ENCODE data around the gene POLR3H.

Gene POLR3H

DNA sequence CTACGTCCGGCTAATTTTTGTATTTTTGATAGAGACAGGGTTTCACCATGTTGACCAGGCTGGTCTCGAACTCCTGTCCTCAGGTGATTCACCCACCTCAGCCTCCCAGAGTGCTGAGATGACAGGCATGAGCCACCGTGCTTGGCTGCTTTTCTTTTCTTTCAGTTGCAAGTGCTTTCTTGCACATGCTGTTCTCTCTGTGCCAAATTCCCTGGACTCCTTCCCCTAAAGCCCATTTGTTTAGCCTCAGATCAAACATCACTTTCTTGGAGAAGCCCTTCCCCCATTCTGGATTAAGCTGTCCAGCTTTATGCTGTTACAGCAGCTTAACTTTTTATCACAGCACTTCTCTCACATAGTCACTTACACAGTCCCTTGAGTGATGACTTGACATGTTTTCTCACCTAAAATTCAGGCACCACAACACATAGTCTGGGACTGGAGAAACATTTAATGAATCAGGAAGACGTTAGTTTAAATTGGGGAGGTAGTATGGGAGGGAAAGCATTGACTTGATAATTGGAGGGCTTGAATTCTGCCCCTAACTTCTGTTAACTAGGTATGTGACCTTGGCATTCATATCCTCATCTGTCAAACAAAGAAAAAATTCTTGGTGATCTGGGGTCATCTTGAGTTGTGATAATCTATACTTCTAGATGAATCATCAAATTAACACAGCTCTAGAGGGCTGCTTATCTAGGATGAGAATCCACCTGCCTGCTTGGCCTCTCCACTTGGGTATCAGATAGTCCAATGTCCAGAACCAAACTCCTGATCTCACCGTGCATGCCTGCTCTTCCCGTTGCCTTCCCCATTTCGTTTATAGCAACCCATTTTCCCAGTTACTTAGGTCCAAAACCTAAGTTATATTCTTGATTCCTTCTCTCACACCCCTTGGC is 57.0 kb downstream of the POLR3H start:
- H3K36me3 ChIP-seq (ENCODE audit: control insufficient read depth, insufficient read depth, low read length): no peaks in the 10 kb centered on the region
- H3K9ac ChIP-seq (ENCODE audit: low read depth, low read length): no peak overlapping the region
- H3K27me3 ChIP-seq (ENCODE audit: control insufficient read depth, insufficient read depth, low read length): no peaks in the 10 kb centered on the region
- peaks cover 32% of the 10 kb centered on the region for H3K4me1 ChIP-seq (ENCODE audit: control insufficient read depth, insufficient read depth, low read length)
- no peaks in the 10 kb centered on the region for H3K9me3 ChIP-seq (ENCODE audit: control insufficient read depth, insufficient read depth, low read length)
- no peak overlapping the region for H3K4me3 ChIP-seq (ENCODE audit: low read depth, low read length)

DNA sequence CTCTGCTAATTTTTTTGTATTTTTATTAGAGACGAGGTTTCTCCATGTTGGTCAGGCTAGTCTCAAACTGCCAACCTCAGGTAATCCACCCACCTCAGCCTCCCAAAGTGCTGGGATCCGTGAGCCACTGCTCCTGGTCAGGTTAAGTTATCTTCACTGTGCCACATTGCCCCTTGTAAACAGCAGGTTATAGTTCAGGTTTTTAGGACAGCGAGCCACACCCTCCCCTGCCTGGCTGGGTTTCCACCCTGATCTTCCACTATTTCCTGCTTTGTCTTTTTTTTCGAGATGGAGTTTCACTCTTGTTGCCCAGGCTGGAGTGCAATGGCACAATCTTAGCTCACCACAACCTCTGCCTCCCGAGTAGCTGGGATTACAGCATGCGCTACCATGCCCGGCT is 59.2 kb downstream of the POLR3H start:
- H3K9me3 ChIP-seq (ENCODE audit: control insufficient read depth, insufficient read depth, low read length): no peaks in the 10 kb centered on the region
- no peaks in the 10 kb centered on the region for H3K36me3 ChIP-seq (ENCODE audit: control insufficient read depth, insufficient read depth, low read length)
- H3K9ac ChIP-seq (ENCODE audit: low read depth, low read length): no peak overlapping the region
- H3K4me3 ChIP-seq (ENCODE audit: low read depth, low read length): no peak overlapping the region
- no peaks in the 10 kb centered on the region for H3K27me3 ChIP-seq (ENCODE audit: control insufficient read depth, insufficient read depth, low read length)
- peaks cover 33% of the 10 kb centered on the region for H3K4me1 ChIP-seq (ENCODE audit: control insufficient read depth, insufficient read depth, low read length)

DNA sequence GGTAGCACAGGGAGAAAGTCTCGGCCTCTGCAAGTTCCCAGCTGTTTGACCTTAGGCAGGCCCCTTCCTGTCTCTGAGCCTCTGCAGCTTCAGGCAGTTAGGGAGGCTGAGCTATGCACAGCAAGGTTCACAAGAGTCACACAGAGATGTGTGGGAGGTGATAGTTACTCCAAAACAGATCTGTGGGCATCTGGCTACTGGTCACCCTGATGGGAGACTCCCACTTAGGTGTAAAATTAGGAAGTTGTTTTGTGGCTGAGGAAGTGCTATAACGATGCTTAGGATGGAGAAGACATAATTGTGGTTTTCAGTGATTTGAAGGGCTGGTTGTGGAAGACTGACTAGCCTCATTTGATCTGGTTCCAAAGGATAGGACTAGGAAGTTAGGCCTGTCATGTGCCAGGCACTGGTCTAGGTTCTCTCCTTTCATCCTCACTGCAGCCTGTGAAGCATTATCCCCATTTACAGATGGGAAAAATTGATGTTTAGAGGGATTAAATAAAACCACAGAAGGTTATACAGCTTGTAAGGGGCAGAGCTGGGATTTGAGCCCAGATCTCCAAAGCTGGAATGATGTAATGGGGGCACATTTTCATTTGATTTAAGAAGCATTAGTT is 61.8 kb downstream of the POLR3H start:
- Histone ChIP-seq H3K9ac (ENCODE audit: low read depth, low read length) (no peak overlapping the region), H3K4me3 (ENCODE audit: low read depth, low read length) (no peak overlapping the region), H3K9me3 (ENCODE audit: control insufficient read depth, insufficient read depth, low read length) (no peaks in the 10 kb centered on the region), H3K4me1 (ENCODE audit: control insufficient read depth, insufficient read depth, low read length) (peaks cover 29% of the 10 kb centered on the region), H3K36me3 (ENCODE audit: control insufficient read depth, insufficient read depth, low read length) (no peaks in the 10 kb centered on the region), H3K27me3 (ENCODE audit: control insufficient read depth, insufficient read depth, low read length) (no peaks in the 10 kb centered on the region)

DNA sequence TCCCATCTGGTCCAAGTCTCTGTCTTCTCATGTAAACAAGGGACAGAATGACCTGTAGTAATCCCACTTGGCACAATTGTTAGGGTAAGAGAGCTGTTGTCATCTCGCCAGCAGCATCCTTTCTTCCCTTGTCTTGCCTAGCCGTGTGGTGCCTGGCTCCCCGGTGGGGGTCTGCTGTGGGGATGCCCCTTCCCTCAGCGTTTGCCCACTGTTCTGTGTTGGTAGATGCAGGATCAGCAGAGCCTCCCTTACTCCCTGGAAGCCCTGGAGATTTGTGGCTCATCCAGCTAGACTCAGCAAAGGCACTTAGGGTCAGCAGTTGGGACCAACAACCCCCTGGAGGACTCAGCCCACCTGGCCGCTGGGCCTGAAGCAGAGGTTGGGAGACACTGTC is 62.3 kb downstream of the POLR3H start:
- H3K4me3 ChIP-seq (ENCODE audit: low read depth, low read length): no peak overlapping the region
- H3K27me3 ChIP-seq (ENCODE audit: control insufficient read depth, insufficient read depth, low read length): no peaks in the 10 kb centered on the region
- H3K4me1 ChIP-seq (ENCODE audit: control insufficient read depth, insufficient read depth, low read length): peaks cover 29% of the 10 kb centered on the region
- no peak overlapping the region for H3K9ac ChIP-seq (ENCODE audit: low read depth, low read length)
- H3K9me3 ChIP-seq (ENCODE audit: control insufficient read depth, insufficient read depth, low read length): no peaks in the 10 kb centered on the region
- no peaks in the 10 kb centered on the region for H3K36me3 ChIP-seq (ENCODE audit: control insufficient read depth, insufficient read depth, low read length)

DNA sequence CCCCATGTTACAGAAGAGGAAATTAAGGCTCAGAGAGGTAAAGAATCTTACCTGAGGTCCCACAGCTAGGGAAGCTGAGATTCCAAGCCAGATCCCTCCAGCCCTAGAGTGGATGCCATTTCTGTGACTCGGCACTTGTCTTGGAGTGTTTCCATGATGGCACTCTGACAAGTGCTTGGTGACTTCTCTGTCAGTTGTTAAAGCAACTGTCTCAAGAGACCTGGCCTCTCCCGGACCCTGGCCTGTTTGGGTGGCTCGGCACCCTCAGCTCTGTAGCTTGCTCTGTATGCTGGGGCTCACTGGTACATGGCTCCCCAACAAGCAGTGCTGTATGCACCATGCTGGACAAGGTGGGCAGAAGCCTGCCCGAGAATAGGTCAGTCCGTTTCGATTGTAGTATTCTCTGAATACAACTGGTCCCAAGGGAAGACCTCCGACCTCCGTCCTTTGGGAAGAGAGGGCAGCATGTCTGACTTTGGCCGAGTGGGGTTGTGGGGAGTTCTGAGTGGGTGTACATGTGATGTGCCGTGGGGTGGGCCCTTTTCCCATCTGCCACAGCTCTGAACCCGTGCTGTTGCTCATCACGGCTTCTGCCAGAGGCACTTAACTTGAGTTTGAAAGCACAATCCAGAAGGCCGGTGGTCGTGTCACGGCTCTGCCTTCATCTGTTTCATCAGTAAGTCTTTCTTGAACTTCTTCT is 63.0 kb downstream of the POLR3H start:
- H3K36me3 ChIP-seq (ENCODE audit: control insufficient read depth, insufficient read depth, low read length): no peaks in the 10 kb centered on the region
- H3K9ac ChIP-seq (ENCODE audit: low read depth, low read length): no peak overlapping the region
- no peak overlapping the region for H3K4me3 ChIP-seq (ENCODE audit: low read depth, low read length)
- H3K27me3 ChIP-seq (ENCODE audit: control insufficient read depth, insufficient read depth, low read length): no peaks in the 10 kb centered on the region
- peaks cover 29% of the 10 kb centered on the region for H3K4me1 ChIP-seq (ENCODE audit: control insufficient read depth, insufficient read depth, low read length)
- H3K9me3 ChIP-seq (ENCODE audit: control insufficient read depth, insufficient read depth, low read length): no peaks in the 10 kb centered on the region

DNA sequence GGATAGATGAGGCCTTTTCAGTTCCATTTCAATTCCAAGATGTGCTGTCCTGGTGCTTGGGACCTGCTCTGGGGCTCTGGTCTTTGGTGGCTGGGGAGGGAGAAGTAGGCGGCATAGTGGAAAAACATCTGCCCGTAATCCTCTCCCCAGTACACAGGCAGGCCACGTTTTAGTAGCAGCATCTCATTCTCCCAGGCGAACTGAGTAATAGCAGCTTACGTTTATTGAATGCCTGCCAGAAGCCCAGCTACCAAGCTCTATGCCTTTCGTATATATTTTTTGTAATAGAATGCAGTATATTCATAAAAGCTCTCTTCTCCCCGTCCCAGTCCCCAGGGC is 63.9 kb downstream of the POLR3H start:
- Histone ChIP-seq H3K4me1 (ENCODE audit: control insufficient read depth, insufficient read depth, low read length) (peaks cover 29% of the 10 kb centered on the region), H3K27me3 (ENCODE audit: control insufficient read depth, insufficient read depth, low read length) (no peaks in the 10 kb centered on the region), H3K36me3 (ENCODE audit: control insufficient read depth, insufficient read depth, low read length) (no peaks in the 10 kb centered on the region), H3K9ac (ENCODE audit: low read depth, low read length) (no peak overlapping the region), H3K9me3 (ENCODE audit: control insufficient read depth, insufficient read depth, low read length) (no peaks in the 10 kb centered on the region), H3K4me3 (ENCODE audit: low read depth, low read length) (no peak overlapping the region)

DNA sequence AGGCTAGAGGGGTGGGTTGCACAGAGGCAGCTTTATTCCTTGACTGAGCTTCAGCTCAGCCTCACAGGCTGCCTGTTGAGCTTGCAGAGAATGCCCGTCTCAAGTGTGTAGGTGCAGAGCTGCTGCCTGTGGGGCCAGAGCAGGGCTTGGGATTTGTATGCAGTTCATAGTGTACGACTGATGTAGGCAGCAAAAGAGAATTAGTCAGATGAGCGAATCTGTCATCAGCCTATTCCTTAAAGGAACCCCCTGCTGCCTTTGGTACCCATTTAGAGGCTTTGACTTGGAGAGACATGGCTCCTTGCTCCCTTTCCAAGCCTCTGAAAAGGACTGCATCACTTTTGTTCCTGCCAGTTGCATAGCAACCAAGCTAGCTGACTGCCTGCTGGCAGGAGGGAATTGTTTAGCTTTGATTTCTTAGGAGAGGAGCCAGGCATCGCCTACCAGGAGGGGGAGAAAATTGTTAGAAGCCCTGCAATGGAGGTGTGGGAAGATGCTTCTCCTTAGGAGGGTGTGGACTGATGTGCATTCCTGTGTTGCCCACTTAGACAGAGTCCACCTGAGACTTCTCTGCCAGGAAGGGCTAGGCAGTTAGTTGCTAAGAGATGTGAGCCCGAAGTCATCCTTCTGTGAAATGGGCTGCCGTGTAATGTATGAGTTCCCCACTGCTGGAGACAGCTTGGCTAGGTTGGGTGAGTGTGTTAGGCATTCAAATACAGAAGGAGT is 64.4 kb downstream of the POLR3H start:
- no peak overlapping the region for H3K4me3 ChIP-seq (ENCODE audit: low read depth, low read length)
- H3K27me3 ChIP-seq (ENCODE audit: control insufficient read depth, insufficient read depth, low read length): no peaks in the 10 kb centered on the region
- no peaks in the 10 kb centered on the region for H3K9me3 ChIP-seq (ENCODE audit: control insufficient read depth, insufficient read depth, low read length)
- peaks cover 29% of the 10 kb centered on the region for H3K4me1 ChIP-seq (ENCODE audit: control insufficient read depth, insufficient read depth, low read length)
- no peak overlapping the region for H3K9ac ChIP-seq (ENCODE audit: low read depth, low read length)
- H3K36me3 ChIP-seq (ENCODE audit: control insufficient read depth, insufficient read depth, low read length): no peaks in the 10 kb centered on the region

DNA sequence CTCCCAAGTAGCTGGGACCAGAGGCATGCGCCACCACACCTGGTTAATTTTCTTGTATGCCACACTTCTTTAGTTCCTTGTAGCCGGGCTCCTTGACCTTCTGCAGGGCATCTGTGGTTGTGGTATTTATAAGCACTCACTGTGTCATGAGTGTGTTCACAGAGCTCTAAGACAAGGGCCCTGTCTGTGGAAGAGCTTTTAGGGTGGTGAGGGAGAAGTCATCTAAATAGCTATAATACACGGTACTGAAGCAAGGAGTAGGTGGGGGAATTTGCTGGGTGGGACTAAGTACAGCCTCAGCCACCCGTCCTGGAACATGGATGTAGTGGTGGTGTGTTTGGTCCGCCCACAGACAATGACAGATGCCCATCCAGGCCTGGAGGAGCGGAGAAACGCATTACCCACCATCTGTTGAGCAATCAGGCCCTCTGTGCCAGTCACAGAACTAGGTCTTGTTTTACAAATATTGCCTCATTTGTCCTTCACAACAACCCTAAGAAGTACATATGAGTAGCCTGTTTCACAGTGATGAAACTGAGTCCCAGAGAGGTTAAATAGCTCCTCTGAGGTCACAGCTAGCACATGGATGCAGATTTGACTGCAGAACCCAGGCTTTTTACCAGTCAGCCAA is 65.3 kb downstream of the POLR3H start:
- Histone ChIP-seq H3K9ac (ENCODE audit: low read depth, low read length) (no peak overlapping the region), H3K9me3 (ENCODE audit: control insufficient read depth, insufficient read depth, low read length) (no peaks in the 10 kb centered on the region), H3K27me3 (ENCODE audit: control insufficient read depth, insufficient read depth, low read length) (no peaks in the 10 kb centered on the region), H3K4me1 (ENCODE audit: control insufficient read depth, insufficient read depth, low read length) (peaks cover 29% of the 10 kb centered on the region), H3K4me3 (ENCODE audit: low read depth, low read length) (no peak overlapping the region), H3K36me3 (ENCODE audit: control insufficient read depth, insufficient read depth, low read length) (no peaks in the 10 kb centered on the region)

DNA sequence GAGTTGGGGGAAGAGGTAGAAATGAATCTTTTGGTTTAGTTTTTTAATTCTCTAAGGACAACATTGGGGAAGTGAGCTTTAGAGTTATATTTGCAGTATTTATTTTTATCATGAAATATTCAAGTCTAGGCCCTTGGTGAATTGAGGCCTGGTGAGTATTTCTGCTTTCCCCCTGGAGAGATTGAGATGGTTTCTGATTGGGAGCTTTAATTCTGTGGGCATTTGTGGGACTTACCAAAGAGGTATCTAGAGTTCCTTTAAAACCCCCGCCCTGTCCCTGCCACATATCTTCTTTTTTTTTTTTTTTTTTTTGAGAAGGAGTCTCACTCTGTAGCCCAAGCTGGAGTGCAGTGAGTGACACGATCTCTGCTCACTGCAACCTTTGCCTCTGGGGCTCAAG is 65.8 kb downstream of the POLR3H start:
- no peaks in the 10 kb centered on the region for H3K9me3 ChIP-seq (ENCODE audit: control insufficient read depth, insufficient read depth, low read length)
- no peaks in the 10 kb centered on the region for H3K36me3 ChIP-seq (ENCODE audit: control insufficient read depth, insufficient read depth, low read length)
- H3K4me3 ChIP-seq (ENCODE audit: low read depth, low read length): no peak overlapping the region
- no peaks in the 10 kb centered on the region for H3K27me3 ChIP-seq (ENCODE audit: control insufficient read depth, insufficient read depth, low read length)
- H3K9ac ChIP-seq (ENCODE audit: low read depth, low read length): no peak overlapping the region
- H3K4me1 ChIP-seq (ENCODE audit: control insufficient read depth, insufficient read depth, low read length): peaks cover 29% of the 10 kb centered on the region

Data from iPS-15b (cell line).